Measurements from ENCODE around the gene HPS1. TPM values are rescaled to one million over a fixed set of nuclear protein-coding genes. Genes with fewer than 3 reads are reported as not detected.

The HPS1 gene
- total RNA-seq, 2 experiments from 2014 or later = 44.7 to 46.6 TPM

- DNase-seq = no peak
- no peak overlapping the region for H3K4me3 Mint-ChIP-seq
- peaks cover 15% of the 10 kb centered on the region for H3K27me3 Mint-ChIP-seq
- H3K27ac Mint-ChIP-seq = no peak overlapping the region
- no peaks in the 10 kb centered on the region for H3K36me3 Mint-ChIP-seq
- H3K9me3 Mint-ChIP-seq = no peaks in the 10 kb centered on the region
- no peaks in the 10 kb centered on the region for H3K4me1 Mint-ChIP-seq
Observed at GRCh38 chr10:98456043-98456570, 9.4 kb upstream of the HPS1 start.

- H3K4me3 Mint-ChIP-seq = no peak overlapping the region
- H3K27me3 Mint-ChIP-seq = peaks cover 12% of the 10 kb centered on the region
- H3K9me3 Mint-ChIP-seq = no peaks in the 10 kb centered on the region
- H3K27ac Mint-ChIP-seq = no peak overlapping the region
- DNase-seq = no peak
- H3K36me3 Mint-ChIP-seq = no peaks in the 10 kb centered on the region
- H3K4me1 Mint-ChIP-seq = no peaks in the 10 kb centered on the region
Observed at GRCh38 chr10:98453729-98454128, 7.0 kb upstream of the HPS1 start.

- Mint-ChIP-seq H3K4me3 (no peak overlapping the region), H3K27me3 (peaks cover 4% of the 10 kb centered on the region), H3K4me1 (peaks cover 11% of the 10 kb centered on the region), H3K27ac (no peak overlapping the region), H3K9me3 (no peaks in the 10 kb centered on the region), H3K36me3 (no peaks in the 10 kb centered on the region)
- no peak for DNase-seq
Observed at GRCh38 chr10:98450618-98451017, 3.9 kb upstream of the HPS1 start.

GRCh38 chr10:98449287-98449686 lies 2.6 kb upstream of the HPS1 start:
- Mint-ChIP-seq H3K4me1 (peaks cover 23% of the 10 kb centered on the region), H3K27ac (no peak overlapping the region), H3K36me3 (peaks cover 9% of the 10 kb centered on the region), H3K4me3 (no peak overlapping the region), H3K27me3 (peaks cover 4% of the 10 kb centered on the region), H3K9me3 (no peaks in the 10 kb centered on the region)
- no peak for DNase-seq

DNA sequence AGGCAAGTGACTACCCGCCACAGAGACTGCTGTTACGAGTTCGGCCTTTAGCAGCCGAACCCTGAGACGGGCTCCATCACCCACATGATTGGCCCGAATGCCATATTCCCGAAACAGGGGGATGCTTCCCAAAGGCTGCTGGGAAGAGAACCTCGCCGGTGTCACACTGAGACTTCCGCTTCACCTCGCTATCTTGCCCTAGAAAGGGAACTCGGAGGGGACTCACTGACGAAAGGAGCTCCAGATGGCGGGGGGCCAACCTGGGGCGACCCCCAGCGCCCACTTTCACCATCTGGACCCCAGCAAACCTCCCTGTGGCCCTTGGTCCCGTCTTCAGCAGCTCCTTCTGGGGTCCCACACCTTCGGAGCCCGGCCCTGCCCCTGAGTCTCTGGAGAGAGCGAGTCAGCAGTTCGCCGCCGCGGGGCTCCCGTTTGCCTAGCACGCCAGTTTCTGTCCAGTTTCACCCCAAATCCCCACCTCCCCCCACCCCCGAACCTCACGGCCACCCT lies 529 bp downstream of the HPS1 start:
- peaks cover 42% of the 10 kb centered on the region for H3K4me1 Mint-ChIP-seq

GRCh38 chr10:98445200-98445812 lies 1.4 kb downstream of the HPS1 start:
- H3K27ac Mint-ChIP-seq = peak overlapping the region; percentile 90
- H3K27me3 Mint-ChIP-seq = peaks cover 4% of the 10 kb centered on the region
- H3K36me3 Mint-ChIP-seq = peaks cover 30% of the 10 kb centered on the region
- H3K4me1 Mint-ChIP-seq = peaks cover 42% of the 10 kb centered on the region
- H3K4me3 Mint-ChIP-seq = peak overlapping the region; percentile 90
- no peaks in the 10 kb centered on the region for H3K9me3 Mint-ChIP-seq
- DNase-seq = no peak

More for the DNA sequence above, 529 bp downstream of the HPS1 start:
- Mint-ChIP-seq H3K27ac (peak overlapping the region; percentile 90), H3K9me3 (no peaks in the 10 kb centered on the region), H3K36me3 (peaks cover 26% of the 10 kb centered on the region), H3K27me3 (peaks cover 4% of the 10 kb centered on the region), H3K4me3 (peak overlapping the region; percentile 90)
- DNase-seq = peak; percentile 47

- Mint-ChIP-seq H3K4me1 (peaks cover 44% of the 10 kb centered on the region), H3K36me3 (peaks cover 36% of the 10 kb centered on the region), H3K4me3 (peak overlapping the region; percentile 50), H3K9me3 (no peaks in the 10 kb centered on the region), H3K27me3 (peaks cover under 1% of the 10 kb centered on the region), H3K27ac (peak overlapping the region; percentile 31)
- DNase-seq = no peak
Observed at GRCh38 chr10:98444314-98445006, 2.3 kb downstream of the HPS1 start.

DNA sequence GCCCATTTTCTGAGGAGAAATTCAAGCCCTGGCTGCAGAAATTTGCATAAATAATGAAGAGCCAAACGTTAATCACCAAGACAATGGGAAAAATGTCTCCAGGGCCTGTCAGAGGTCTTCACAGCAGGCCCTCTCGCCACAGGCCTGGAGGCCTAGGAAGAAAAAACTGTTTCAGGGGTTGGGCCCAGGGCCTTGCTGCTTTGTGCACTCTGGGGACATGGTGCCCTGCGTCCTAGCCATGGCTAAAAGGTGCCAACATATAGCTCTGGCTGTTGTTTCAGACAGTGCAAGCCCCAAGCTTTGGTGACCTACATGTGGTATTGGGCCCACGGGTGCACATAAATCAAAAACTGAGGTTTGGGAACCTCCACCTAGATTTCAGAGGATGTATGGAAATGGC lies 8.0 kb downstream of the HPS1 start:
- Mint-ChIP-seq H3K36me3 (peaks cover 67% of the 10 kb centered on the region), H3K4me3 (no peak overlapping the region), H3K9me3 (no peaks in the 10 kb centered on the region), H3K27ac (no peak overlapping the region), H3K4me1 (peaks cover 27% of the 10 kb centered on the region), H3K27me3 (no peaks in the 10 kb centered on the region)
- DNase-seq = no peak

- no peak for DNase-seq
- H3K27me3 Mint-ChIP-seq = no peaks in the 10 kb centered on the region
- H3K4me3 Mint-ChIP-seq = no peak overlapping the region
- peaks cover 73% of the 10 kb centered on the region for H3K36me3 Mint-ChIP-seq
- H3K9me3 Mint-ChIP-seq = peaks cover 2% of the 10 kb centered on the region
- H3K27ac Mint-ChIP-seq = peak overlapping the region; percentile 26
- H3K4me1 Mint-ChIP-seq = peaks cover 13% of the 10 kb centered on the region
Observed at GRCh38 chr10:98436704-98437103, 10.0 kb downstream of the HPS1 start.

- peaks cover 75% of the 10 kb centered on the region for H3K36me3 Mint-ChIP-seq
Observed at GRCh38 chr10:98435178-98435577, 11.6 kb downstream of the HPS1 start.

DNA sequence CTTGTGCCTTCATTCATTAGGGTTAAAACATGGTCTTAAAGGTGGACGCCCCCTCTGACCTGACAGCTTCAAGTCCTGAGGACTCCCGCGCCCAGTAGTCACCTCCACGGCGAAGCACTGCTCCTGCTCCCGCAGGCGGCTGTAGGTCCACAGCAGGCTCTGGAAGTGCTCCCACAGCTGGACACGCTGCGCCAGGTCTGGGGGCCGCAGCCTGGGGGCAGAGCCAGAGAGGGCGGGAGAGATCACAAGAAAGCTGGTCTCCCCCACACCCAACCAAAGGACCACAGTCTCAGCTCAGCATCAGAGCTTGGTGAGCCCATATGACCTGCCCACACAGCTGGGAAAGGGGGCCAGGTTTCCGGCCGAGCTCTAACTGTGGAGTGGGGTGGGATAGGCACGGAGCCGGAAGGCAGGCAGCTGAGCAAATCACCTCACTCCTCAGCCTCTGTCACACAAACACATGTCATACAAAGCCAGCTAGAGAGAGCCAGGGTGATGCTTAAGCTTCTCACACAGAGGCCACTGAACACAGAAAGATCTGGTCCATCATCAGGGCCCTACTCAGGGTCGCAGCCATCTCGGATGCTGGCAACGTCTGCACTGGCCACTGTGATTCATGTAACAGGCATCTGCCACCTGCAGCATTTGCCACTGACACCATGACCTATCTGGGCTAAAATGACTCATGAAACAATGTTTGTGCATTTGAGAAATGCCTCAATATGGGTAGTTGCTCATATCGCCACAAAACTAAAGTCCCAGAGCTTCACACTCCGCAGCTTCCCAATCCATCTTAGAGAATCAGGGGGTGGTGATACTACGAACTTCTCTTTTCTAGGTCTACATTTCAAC lies 12.6 kb downstream of the HPS1 start:
- DNase-seq = no peak
- Mint-ChIP-seq H3K4me1 (peaks cover 8% of the 10 kb centered on the region), H3K36me3 (peaks cover 65% of the 10 kb centered on the region), H3K27ac (no peak overlapping the region), H3K4me3 (no peak overlapping the region), H3K9me3 (peaks cover 2% of the 10 kb centered on the region), H3K27me3 (no peaks in the 10 kb centered on the region)

More at GRCh38 chr10:98435178-98435577, 11.6 kb downstream of the HPS1 start:
- peaks cover 10% of the 10 kb centered on the region for H3K4me1 Mint-ChIP-seq
- peaks cover 2% of the 10 kb centered on the region for H3K9me3 Mint-ChIP-seq
- H3K27ac Mint-ChIP-seq = no peak overlapping the region
- no peak overlapping the region for H3K4me3 Mint-ChIP-seq
- no peaks in the 10 kb centered on the region for H3K27me3 Mint-ChIP-seq
- DNase-seq = no peak

DNA sequence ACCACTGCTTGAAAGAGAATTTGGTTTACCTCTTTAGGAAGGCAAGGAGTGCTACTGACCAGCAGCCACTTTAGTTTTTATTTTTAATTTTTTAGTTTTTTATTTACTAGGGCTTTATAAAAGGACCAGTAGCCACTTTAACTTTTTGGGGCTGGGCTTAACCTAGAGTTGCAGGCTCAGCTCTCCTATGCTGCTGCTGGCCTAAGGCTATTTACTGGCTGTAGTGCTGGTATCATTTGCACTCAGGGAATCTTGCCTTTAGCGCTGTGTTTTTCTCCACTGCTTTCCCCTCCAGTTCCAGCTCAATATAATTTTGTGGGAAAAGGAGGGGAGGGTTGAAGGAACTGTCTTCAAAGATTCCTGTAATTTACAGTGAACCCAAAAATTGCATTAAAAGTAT lies 13.4 kb downstream of the HPS1 start:
- H3K4me3 Mint-ChIP-seq = no peak overlapping the region
- no peaks in the 10 kb centered on the region for H3K27me3 Mint-ChIP-seq
- H3K9me3 Mint-ChIP-seq = peaks cover 2% of the 10 kb centered on the region
- H3K36me3 Mint-ChIP-seq = peaks cover 61% of the 10 kb centered on the region
- DNase-seq = no peak
- H3K4me1 Mint-ChIP-seq = peaks cover 6% of the 10 kb centered on the region
- no peak overlapping the region for H3K27ac Mint-ChIP-seq

DNA sequence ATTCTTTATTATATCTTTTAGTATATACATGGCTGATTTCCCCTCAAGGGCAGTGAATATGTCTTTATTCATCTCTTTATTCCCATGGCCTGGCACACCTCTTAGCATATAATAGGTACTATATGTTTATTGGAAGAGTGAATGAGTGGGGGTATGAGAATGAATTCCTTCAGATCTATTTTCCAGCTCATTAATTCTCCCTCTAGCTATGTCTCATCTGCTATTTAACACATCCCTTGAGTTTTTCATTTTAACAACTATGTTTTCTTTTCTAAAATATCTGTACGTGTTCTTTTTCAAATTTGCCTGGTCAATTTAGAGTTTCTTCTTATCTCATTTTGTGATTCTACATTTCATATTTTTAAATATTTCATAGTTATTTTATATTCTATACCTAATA lies 14.4 kb downstream of the HPS1 start:
- peaks cover 55% of the 10 kb centered on the region for H3K36me3 Mint-ChIP-seq

DNA sequence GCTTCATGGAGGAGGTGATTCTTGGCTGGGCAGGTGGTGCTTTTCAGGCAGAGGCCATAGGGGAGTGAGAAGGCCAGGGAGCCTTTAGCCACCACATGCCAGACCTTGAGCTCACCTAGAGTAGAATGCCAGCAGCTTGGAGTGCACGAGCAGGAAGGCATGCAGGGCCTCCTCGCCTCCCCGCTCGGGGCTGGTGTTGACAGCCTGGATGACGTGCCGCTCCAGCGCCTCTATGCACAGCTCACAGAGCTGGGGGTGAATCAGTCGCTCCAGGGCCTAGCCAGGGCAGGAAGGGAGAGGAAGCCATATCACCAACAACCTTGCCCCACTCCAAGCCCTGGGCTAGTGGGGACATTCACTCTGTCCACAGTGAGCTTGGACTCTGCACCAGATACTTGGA lies 15.7 kb downstream of the HPS1 start:
- H3K9me3 Mint-ChIP-seq = peaks cover 2% of the 10 kb centered on the region

More for the DNA sequence above, 14.4 kb downstream of the HPS1 start:
- Mint-ChIP-seq H3K27ac (no peak overlapping the region), H3K4me3 (no peak overlapping the region), H3K27me3 (no peaks in the 10 kb centered on the region), H3K9me3 (peaks cover 2% of the 10 kb centered on the region), H3K4me1 (no peaks in the 10 kb centered on the region)
- DNase-seq = no peak

GRCh38 chr10:98430427-98430826 lies 16.3 kb downstream of the HPS1 start:
- Mint-ChIP-seq H3K9me3 (peaks cover 2% of the 10 kb centered on the region), H3K4me3 (no peak overlapping the region), H3K36me3 (peaks cover 43% of the 10 kb centered on the region), H3K4me1 (no peaks in the 10 kb centered on the region), H3K27me3 (no peaks in the 10 kb centered on the region), H3K27ac (no peak overlapping the region)
- DNase-seq = no peak

More for the DNA sequence above, 15.7 kb downstream of the HPS1 start:
- no peaks in the 10 kb centered on the region for H3K27me3 Mint-ChIP-seq
- no peak overlapping the region for H3K4me3 Mint-ChIP-seq
- H3K27ac Mint-ChIP-seq = no peak overlapping the region
- H3K36me3 Mint-ChIP-seq = peaks cover 48% of the 10 kb centered on the region
- no peaks in the 10 kb centered on the region for H3K4me1 Mint-ChIP-seq
- no peak for DNase-seq

Data from activated naive CD8-positive, alpha-beta T cell treated with anti-CD3 and anti-CD28 coated beads for 36 hours (primary cell).